Measurements from ENCODE around the gene TBC1D22A.

TBC1D22A gene

DNA sequence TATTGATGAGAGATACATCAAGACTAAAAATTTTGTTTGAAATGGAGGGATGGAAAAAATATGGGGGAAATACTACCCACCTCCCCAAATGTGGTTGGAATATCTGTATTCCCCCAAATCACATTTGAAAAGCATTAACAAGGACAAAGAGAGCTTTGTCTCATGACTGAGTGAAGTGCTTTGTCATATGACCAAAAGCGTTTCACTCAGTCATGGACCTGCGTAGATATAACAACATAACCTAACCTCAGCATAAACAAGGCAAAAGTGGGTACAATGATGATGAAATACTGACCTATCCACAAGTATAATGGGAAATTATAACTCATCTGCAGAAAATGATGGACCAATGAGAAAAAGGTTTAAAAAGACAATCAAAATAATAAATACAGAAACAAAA, 418.3 kb downstream of the TBC1D22A start:
- no peaks in the 10 kb centered on the region for H3K36me3 ChIP-seq
- TF ChIP-seq, protein P1, sequence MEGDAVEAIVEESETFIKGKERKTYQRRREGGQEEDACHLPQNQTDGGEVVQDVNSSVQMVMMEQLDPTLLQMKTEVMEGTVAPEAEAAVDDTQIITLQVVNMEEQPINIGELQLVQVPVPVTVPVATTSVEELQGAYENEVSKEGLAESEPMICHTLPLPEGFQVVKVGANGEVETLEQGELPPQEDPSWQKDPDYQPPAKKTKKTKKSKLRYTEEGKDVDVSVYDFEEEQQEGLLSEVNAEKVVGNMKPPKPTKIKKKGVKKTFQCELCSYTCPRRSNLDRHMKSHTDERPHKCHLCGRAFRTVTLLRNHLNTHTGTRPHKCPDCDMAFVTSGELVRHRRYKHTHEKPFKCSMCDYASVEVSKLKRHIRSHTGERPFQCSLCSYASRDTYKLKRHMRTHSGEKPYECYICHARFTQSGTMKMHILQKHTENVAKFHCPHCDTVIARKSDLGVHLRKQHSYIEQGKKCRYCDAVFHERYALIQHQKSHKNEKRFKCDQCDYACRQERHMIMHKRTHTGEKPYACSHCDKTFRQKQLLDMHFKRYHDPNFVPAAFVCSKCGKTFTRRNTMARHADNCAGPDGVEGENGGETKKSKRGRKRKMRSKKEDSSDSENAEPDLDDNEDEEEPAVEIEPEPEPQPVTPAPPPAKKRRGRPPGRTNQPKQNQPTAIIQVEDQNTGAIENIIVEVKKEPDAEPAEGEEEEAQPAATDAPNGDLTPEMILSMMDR (IDR thresholded peaks at IDR 0.05; ENCODE audit: low read depth, low read length), result no peak
- no peaks in the 10 kb centered on the region for H3K9me3 ChIP-seq (ENCODE audit: severe bottlenecking)
- H3K4me3 ChIP-seq (ENCODE audit: low read depth, low read length), result no peak overlapping the region
- no peak for DNase-seq
- no peaks in the 10 kb centered on the region for H3K27me3 ChIP-seq (ENCODE audit: insufficient read depth, low read depth, severe bottlenecking)
- H3K27ac ChIP-seq, result no peak overlapping the region

DNA sequence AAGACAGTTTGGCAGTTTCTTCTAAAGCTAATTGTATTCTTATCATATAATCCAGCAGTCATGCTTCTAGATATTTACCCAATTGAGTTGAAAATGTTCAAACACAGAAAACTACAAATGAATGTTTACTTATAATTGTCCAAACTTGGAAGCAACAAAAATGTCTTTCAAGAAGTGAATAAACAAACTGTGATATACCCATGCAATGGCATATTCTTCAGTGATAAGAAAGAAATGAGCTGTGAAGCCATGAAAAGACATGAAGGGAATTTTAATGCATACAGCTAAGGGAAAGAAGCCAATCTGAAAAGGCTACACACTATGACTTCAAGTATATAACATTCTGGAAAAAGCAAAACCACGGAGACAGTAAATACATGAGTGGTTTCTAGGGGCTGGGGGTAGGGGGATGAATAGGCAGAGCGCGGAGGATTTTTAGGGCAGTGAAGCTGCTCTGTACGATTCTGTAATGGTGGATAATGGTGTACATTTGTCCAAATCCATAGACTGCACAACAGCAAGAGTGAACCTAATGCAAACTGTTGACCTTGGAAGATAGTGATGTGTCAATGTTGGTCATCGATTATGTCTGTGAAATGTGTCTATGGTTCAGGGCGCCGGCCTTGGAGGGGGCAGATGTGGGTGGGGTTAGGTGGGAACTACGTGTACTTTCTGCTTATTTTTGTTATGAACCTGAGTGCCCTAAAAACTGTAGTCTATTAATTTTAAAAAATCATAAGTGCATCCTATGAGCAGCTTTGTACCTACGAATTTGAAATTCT, 424.9 kb downstream of the TBC1D22A start:
- Histone ChIP-seq H3K27ac (no peak overlapping the region), H3K27me3 (ENCODE audit: insufficient read depth, low read depth, severe bottlenecking) (no peaks in the 10 kb centered on the region)
- peak; percentile 0 for DNase-seq

DNA sequence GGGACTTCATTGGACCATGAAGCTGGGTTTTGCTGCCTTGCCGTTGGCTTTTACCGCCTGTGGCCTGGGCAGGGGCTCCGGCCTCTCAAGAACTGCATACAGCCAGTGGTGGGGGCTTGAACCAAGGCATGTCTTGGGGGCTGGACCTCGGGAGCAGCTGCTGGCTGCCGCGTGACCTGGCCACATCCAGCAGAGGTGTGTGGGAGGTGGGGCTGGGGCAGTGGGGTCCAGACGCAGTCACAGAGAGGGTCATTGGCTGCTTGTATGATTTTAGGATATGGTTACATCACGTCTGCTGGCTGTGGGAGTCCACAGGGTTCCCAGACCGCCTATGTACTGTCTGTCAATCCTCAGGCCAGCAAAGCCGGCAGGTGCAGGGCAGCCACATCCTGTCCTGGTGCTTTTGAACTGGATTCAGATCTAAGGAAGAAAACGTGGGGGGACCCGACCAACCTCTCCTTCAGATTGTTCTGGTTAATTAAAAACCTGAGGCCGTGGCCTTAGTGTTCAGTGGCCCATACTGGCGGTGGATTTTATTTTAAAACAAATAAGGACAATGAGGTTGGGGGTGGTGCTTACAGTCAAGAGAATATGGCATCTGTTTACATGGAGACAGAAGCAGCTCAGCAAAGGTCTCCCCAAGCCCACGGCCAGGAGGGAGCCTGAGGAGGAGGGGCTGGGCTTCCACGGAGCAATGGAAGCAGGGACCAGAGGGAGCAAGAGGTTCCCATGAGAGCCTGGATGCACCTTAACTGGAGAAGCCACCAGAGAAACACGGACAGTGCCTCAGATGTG, 426.0 kb downstream of the TBC1D22A start:
- H3K27ac ChIP-seq, result no peak overlapping the region
- H3K4me3 ChIP-seq (ENCODE audit: low read depth, low read length), result no peak overlapping the region
- TF ChIP-seq, protein P1 (IDR thresholded peaks at IDR 0.05; ENCODE audit: low read depth, low read length), result no peak
- no peak for DNase-seq
- H3K27me3 ChIP-seq (ENCODE audit: insufficient read depth, low read depth, severe bottlenecking), result no peaks in the 10 kb centered on the region
- H3K36me3 ChIP-seq, result no peaks in the 10 kb centered on the region
- H3K9me3 ChIP-seq (ENCODE audit: severe bottlenecking), result no peaks in the 10 kb centered on the region

More for the DNA sequence above, 424.9 kb downstream of the TBC1D22A start:
- TF ChIP-seq, protein P1 (IDR thresholded peaks at IDR 0.05; ENCODE audit: low read depth, low read length), result no peak
- no peak overlapping the region for H3K4me3 ChIP-seq (ENCODE audit: low read depth, low read length)
- no peaks in the 10 kb centered on the region for H3K9me3 ChIP-seq (ENCODE audit: severe bottlenecking)
- H3K36me3 ChIP-seq, result no peaks in the 10 kb centered on the region

DNA sequence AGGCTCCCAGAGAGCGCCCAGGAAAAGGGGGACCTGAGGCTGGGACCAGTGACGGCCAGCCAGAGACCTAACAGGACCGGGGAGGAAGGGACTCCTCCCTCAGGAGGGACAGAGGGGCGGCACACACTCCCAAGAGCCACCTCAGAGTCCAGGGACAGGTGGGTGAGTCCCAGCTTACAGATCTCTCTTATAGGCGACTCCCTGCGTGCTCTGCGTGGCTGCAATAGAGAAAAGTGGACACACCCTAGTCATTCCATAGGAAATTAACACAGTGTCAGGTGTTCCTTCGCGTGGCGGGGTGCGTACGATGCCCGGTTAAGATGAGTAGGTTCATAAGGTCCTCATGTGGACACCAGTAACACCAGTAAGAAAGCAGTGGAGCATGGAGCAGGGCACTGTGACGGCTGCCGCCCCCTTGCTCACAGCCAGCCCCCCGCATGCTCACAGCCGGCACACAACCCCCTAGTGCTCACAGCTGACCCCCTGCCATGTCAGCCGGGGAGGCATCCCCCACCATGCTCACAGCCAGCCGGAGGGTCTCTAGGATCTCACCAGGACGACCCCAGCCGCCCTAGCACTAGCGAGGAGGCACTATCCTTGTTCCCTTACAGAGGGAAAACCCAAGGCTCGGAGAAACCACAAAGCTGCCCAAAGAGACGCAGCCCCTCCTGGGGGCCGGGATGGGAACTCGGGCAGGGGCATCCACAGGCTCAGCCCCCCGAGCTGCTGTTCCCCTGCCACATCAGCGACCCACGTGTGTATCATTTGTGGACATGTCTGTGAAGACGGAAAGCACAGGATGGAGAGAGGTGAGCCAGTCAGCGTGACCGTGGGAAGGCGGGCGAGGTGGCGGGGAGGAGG, 426.8 kb downstream of the TBC1D22A start:
- no peak for DNase-seq
- Histone ChIP-seq H3K27me3 (ENCODE audit: insufficient read depth, low read depth, severe bottlenecking) (no peaks in the 10 kb centered on the region), H3K9me3 (ENCODE audit: severe bottlenecking) (no peaks in the 10 kb centered on the region), H3K36me3 (no peaks in the 10 kb centered on the region), H3K4me3 (ENCODE audit: low read depth, low read length) (no peak overlapping the region), H3K27ac (no peak overlapping the region)
- TF ChIP-seq, protein P1 (IDR thresholded peaks at IDR 0.05; ENCODE audit: low read depth, low read length), result no peak

DNA sequence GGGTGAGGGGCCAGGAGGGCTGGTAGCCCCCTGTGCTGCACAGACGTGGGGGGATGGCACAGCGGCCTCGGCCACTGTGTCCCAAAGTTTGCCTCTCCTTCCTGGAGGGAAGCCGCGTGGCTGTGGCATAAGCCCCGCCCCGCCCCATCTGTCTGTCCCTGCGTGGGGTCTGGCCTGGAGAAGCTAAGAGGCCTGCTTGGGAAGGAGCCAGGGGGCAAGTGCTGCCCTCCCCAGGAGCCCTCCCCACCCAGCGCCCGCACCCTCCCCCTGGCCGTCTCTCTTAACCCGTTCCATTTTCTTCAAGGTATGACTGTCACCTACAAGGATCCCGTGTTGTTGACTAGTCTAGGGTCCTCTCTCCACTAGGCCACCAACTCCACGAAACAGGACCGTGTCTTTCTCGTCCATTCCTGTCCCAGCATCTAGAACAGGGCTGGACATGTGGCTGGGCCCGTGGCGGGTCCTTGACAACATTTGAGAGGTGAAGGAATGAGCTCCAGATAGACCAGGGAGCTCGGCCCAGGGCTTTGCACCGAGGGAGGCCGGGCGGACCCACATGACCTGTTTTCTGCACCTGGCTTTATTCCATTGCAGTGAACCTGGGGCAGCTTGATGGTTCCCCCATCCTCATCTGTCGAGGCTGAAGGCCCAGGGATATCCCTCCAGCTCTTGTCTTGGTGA, 428.0 kb downstream of the TBC1D22A start:
- H3K27me3 ChIP-seq (ENCODE audit: insufficient read depth, low read depth, severe bottlenecking), result no peaks in the 10 kb centered on the region
- TF ChIP-seq, protein P1 (IDR thresholded peaks at IDR 0.05; ENCODE audit: low read depth, low read length), result no peak
- no peak overlapping the region for H3K4me3 ChIP-seq (ENCODE audit: low read depth, low read length)
- H3K27ac ChIP-seq, result no peak overlapping the region
- peak; percentile 42 for DNase-seq
- H3K9me3 ChIP-seq (ENCODE audit: severe bottlenecking), result no peaks in the 10 kb centered on the region
- H3K36me3 ChIP-seq, result no peaks in the 10 kb centered on the region
